ENCODE results near the gene PIM3. TPM values are rescaled to one million over a fixed set of nuclear protein-coding genes. Genes with fewer than 3 reads are reported as not detected.
A peak's percentile ranks its signal among the peaks of the same experiment; 100 is the strongest.

Gene PIM3
- total RNA-seq, 5 donors from 2014 or later (not counting 1 experiment from before 2014, with no cell fraction given), result 61.5 to 167 (median 65.0) TPM

GRCh38 chr22:49930596-49931412 is 29.8 kb upstream of the PIM3 start:
- H3K36me3 Mint-ChIP-seq, result no peaks in the 10 kb centered on the region
- peaks cover 28 to 47% (median 32%) of the 10 kb centered on the region in 3 donors for H3K4me1 Mint-ChIP-seq
- POLR2A ChIA-PET, result no interaction called here
- no peaks in the 10 kb centered on the region for H3K9me3 Mint-ChIP-seq
- 73% methylated on average over 10 of the region's 14 CpGs for WGBS (ENCODE audit: insufficient coverage)
- DNase-seq (peak in 12 of 35 experiments; percentile 24 to 69 (median 38)), ATAC-seq (replicated peaks in 1 of 4) (peak; percentile 10 to 28 (median 21))
- Histone ChIP-seq H3K9me3 (no peaks in the 10 kb centered on the region), H3K27ac (ENCODE audit: low read length) (peak overlapping the region; percentile 34), H3K4me1 (ENCODE audit: control insufficient read depth in 1 of 2, extremely low read depth in 1 of 2, insufficient read depth in 2 of 2, low read length in 2 of 2) (peaks cover 22 to 58% of the 10 kb centered on the region in 2 experiments), H3K36me3 (ENCODE audit: control insufficient read depth in 2 of 2, extremely low read depth in 1 of 2, insufficient read depth in 1 of 2, low read length in 1 of 2) (peaks cover 0 to 3% of the 10 kb centered on the region in 2 donors), H3K4me3 (ENCODE audit: control insufficient read depth in 1 of 2, extremely low read depth in 1 of 2, low read length in 1 of 2) (no peak overlapping the region), H3K27me3 (replicated peaks in 1 of 2; ENCODE audit: control insufficient read depth in 2 of 2, extremely low read depth in 1 of 2, insufficient read depth in 2 of 2, low read length in 1 of 2) (peaks cover 0 to 4% of the 10 kb centered on the region in 2 experiments)
- H3K4me3 Mint-ChIP-seq, result peak overlapping the region in 2 of 3 donors; percentile 51 to 64
- CTCF ChIA-PET, result interaction anchor here (0.6 to 1.3 kb wide), 4 partner anchors 31 to 104 kb away, joined by 4 to 5 read pairs (median 4); no protein-coding TSS in a partner anchor
- H3K27ac Mint-ChIP-seq, result peak overlapping the region; percentile 80
- H3K27me3 Mint-ChIP-seq, result no peaks in the 10 kb centered on the region

DNA sequence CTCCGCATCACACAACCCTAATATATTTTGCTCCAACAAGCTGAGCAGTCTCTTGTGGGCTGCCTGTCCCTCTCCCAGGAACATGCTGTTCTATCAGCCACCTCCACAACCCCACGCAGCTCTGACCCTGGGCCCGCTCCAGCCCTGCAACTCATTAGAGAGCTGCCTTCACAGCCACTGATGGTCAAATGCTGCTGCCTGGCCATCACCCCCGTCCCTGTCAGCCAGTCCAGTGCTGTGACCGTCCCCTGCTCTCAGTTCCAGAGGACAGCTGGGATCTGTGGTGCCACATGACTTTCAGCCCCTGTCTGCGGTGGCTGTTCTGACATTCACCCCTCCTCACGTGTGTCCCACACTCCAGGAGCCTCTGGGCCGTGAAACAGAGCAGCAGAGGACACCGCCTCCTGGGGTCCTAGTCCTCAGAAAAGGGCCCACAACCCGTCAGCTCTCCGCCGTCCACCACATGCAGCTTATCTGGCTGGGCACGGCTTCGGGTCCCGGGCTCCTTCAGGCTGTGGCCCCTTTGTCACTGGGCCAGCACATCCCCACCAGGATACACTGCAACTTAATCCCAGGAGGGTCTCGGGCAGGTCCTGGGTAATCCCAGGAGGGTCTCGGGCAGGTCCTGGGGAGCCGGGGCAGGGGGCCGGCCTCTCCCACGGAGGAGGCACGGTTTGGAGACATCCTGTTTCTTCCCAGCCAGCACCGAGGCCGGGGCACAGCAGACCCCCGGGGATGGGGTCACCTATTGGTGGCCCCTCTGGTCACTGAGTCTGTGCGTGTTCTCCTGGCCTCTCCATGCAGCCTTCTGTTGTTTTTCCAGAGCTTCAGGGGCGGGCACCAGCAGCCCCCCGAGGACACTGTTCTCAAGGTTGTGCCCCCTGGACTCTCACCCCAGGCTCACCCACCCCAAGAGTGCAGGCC is 27.1 kb upstream of the PIM3 start:
- POLR2A ChIA-PET, result no interaction called here
- no peak overlapping the region for H3K4me3 ChIP-seq (ENCODE audit: control insufficient read depth in 1 of 2, extremely low read depth in 1 of 2, low read length in 1 of 2)

DNA sequence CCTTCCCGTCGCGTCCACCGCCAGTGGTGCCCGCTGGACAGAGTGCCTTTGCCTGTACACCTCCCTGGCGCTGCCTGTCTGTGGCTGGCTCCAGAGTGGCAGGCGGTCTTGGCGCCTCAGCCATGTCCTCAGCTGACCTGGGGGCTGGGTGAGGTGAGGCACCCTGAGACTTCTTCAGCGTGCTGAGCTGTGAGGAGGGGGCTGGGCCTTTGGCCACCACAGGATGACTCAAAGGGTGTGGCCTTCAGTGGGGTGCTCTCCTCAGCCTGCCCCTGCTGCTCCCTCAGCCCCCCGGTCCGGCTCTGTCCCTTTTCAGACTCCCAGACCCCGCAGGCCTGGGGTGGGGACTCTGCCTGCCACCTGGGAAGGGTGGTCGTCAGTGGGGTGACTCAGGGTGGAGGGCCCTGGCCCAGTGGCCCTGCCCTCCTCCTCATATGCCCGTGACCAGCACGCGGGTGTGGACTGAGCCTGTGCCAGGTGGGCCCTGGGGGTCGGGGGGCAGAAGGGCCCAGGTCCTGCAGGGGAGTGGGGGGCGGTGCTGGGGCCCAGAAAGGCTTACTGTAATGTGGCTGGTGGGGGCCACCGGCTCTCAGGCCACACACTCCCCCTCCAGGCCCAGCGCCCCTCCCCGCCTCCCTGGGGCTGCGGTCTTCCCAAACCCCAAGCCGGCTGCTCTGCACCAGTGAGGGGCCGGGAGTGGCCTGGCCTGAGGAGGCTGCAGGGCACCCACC is 26.2 kb upstream of the PIM3 start:
- Histone ChIP-seq H3K4me1 (ENCODE audit: control insufficient read depth in 1 of 2, extremely low read depth in 1 of 2, insufficient read depth in 2 of 2, low read length in 2 of 2) (peaks cover 25 to 62% of the 10 kb centered on the region in 2 experiments), H3K27ac (ENCODE audit: low read length) (peak overlapping the region; percentile 91), H3K36me3 (ENCODE audit: control insufficient read depth in 2 of 2, extremely low read depth in 1 of 2, insufficient read depth in 1 of 2, low read length in 1 of 2) (no peaks in the 10 kb centered on the region), H3K9me3 (no peaks in the 10 kb centered on the region), H3K4me3 (ENCODE audit: control insufficient read depth in 1 of 2, extremely low read depth in 1 of 2, low read length in 1 of 2) (peak overlapping the region; percentile 27 to 42), H3K27me3 (replicated peaks in 1 of 2; ENCODE audit: control insufficient read depth in 2 of 2, extremely low read depth in 1 of 2, insufficient read depth in 2 of 2, low read length in 1 of 2) (no peaks in the 10 kb centered on the region)
- ATAC-seq (replicated peaks in 1 of 4), result no peak
- DNase-seq, result peak in 19 of 35 experiments; percentile 20 to 60 (median 37)
- POLR2A ChIA-PET, result no interaction called here
- H3K4me3 Mint-ChIP-seq, result peak overlapping the region in 2 of 3 donors; percentile 34 to 64
- H3K4me1 Mint-ChIP-seq, result peaks cover 21 to 42% (median 29%) of the 10 kb centered on the region in 3 donors
- CTCF ChIA-PET, result no interaction called here
- no peaks in the 10 kb centered on the region for H3K9me3 Mint-ChIP-seq
- 63% methylated on average over 12 of the region's 24 CpGs for WGBS (ENCODE audit: insufficient coverage)
- H3K27me3 Mint-ChIP-seq, result no peaks in the 10 kb centered on the region
- peak overlapping the region; percentile 27 to 84 for H3K27ac Mint-ChIP-seq
- H3K36me3 Mint-ChIP-seq, result no peaks in the 10 kb centered on the region

More for the DNA sequence above, 27.1 kb upstream of the PIM3 start:
- peak overlapping the region in 2 of 3 donors; percentile 34 to 64 for H3K4me3 Mint-ChIP-seq
- 88% methylated on average over 21 of the region's 27 CpGs for WGBS (ENCODE audit: insufficient coverage)
- no peaks in the 10 kb centered on the region for H3K36me3 Mint-ChIP-seq
- Histone ChIP-seq H3K27ac (ENCODE audit: low read length) (peak overlapping the region; percentile 91), H3K36me3 (ENCODE audit: control insufficient read depth in 2 of 2, extremely low read depth in 1 of 2, insufficient read depth in 1 of 2, low read length in 1 of 2) (no peaks in the 10 kb centered on the region), H3K9me3 (no peaks in the 10 kb centered on the region), H3K4me1 (ENCODE audit: control insufficient read depth in 1 of 2, extremely low read depth in 1 of 2, insufficient read depth in 2 of 2, low read length in 2 of 2) (peaks cover 25 to 68% of the 10 kb centered on the region in 2 experiments), H3K27me3 (replicated peaks in 1 of 2; ENCODE audit: control insufficient read depth in 2 of 2, extremely low read depth in 1 of 2, insufficient read depth in 2 of 2, low read length in 1 of 2) (peaks cover 0 to 4% of the 10 kb centered on the region in 2 experiments)
- peak overlapping the region; percentile 84 for H3K27ac Mint-ChIP-seq
- no peaks in the 10 kb centered on the region for H3K9me3 Mint-ChIP-seq
- DNase-seq, result no peak
- CTCF ChIA-PET, result no interaction called here
- peaks cover 21 to 41% (median 29%) of the 10 kb centered on the region in 3 donors for H3K4me1 Mint-ChIP-seq
- ATAC-seq (replicated peaks in 1 of 4), result no peak
- no peaks in the 10 kb centered on the region for H3K27me3 Mint-ChIP-seq

- ChIA-PET POLR2A (no interaction called here), CTCF (no interaction called here)
- no peaks in the 10 kb centered on the region for H3K27me3 ChIP-seq (replicated peaks in 1 of 2; ENCODE audit: control insufficient read depth in 2 of 2, extremely low read depth in 1 of 2, insufficient read depth in 2 of 2, low read length in 1 of 2)
- H3K27ac ChIP-seq (ENCODE audit: low read length), result peak overlapping the region; percentile 91
- ATAC-seq (replicated peaks in 1 of 4) (peak; percentile 28 to 32 (median 32)), DNase-seq (peak; percentile 64 to 92 (median 84))
- H3K36me3 Mint-ChIP-seq, result no peaks in the 10 kb centered on the region
- 13% methylated on average over 15 of the region's 56 CpGs for WGBS (ENCODE audit: insufficient coverage)
- peak overlapping the region; percentile 27 to 42 for H3K4me3 ChIP-seq (ENCODE audit: control insufficient read depth in 1 of 2, extremely low read depth in 1 of 2, low read length in 1 of 2)
- H3K36me3 ChIP-seq (ENCODE audit: control insufficient read depth in 2 of 2, extremely low read depth in 1 of 2, insufficient read depth in 1 of 2, low read length in 1 of 2), result no peaks in the 10 kb centered on the region
- H3K4me3 Mint-ChIP-seq, result peak overlapping the region in 2 of 3 donors; percentile 9 to 64
- peaks cover 20 to 39% (median 29%) of the 10 kb centered on the region in 3 donors for H3K4me1 Mint-ChIP-seq
- H3K27ac Mint-ChIP-seq, result peak overlapping the region in 1 of 2 donors; percentile 69
- no peaks in the 10 kb centered on the region for H3K9me3 Mint-ChIP-seq
- peaks cover 22 to 57% of the 10 kb centered on the region in 2 experiments for H3K4me1 ChIP-seq (ENCODE audit: control insufficient read depth in 1 of 2, extremely low read depth in 1 of 2, insufficient read depth in 2 of 2, low read length in 2 of 2)
- no peaks in the 10 kb centered on the region for H3K27me3 Mint-ChIP-seq
- H3K9me3 ChIP-seq, result no peaks in the 10 kb centered on the region
Measured at GRCh38 chr22:49934891-49935557, 25.5 kb upstream of the PIM3 start.

DNA sequence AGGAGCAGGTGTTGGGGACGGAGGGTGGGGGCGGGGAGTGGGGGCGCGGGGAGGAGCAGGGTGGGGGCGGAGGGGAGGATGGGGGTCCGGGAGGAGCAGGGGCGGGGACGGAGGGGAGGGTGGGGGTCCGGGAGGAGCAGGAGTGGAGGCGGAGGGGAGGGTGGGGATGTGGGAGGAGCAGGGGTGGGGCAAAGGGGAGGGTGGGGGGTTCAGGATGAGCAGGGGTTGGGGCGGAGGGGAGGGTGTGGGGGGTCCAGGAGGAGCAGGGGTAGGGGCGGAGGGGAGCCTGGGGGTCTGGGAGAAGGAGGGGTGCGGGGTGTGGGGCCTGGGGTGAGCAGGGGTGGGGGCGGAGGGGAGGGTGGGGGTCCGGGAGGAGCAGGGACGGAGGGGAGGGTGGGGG is 25.0 kb upstream of the PIM3 start:
- Histone ChIP-seq H3K27ac (ENCODE audit: low read length) (peak overlapping the region; percentile 96), H3K4me3 (ENCODE audit: control insufficient read depth in 1 of 2, extremely low read depth in 1 of 2, low read length in 1 of 2) (peak overlapping the region in 1 of 2 donors; percentile 50), H3K36me3 (ENCODE audit: control insufficient read depth in 2 of 2, extremely low read depth in 1 of 2, insufficient read depth in 1 of 2, low read length in 1 of 2) (no peaks in the 10 kb centered on the region), H3K9me3 (no peaks in the 10 kb centered on the region), H3K27me3 (replicated peaks in 1 of 2; ENCODE audit: control insufficient read depth in 2 of 2, extremely low read depth in 1 of 2, insufficient read depth in 2 of 2, low read length in 1 of 2) (no peaks in the 10 kb centered on the region), H3K4me1 (ENCODE audit: control insufficient read depth in 1 of 2, extremely low read depth in 1 of 2, insufficient read depth in 2 of 2, low read length in 2 of 2) (peaks cover 17 to 52% of the 10 kb centered on the region in 2 experiments)
- H3K4me1 Mint-ChIP-seq, result peaks cover 15 to 34% (median 26%) of the 10 kb centered on the region in 3 donors
- H3K27ac Mint-ChIP-seq, result no peak overlapping the region
- no peaks in the 10 kb centered on the region for H3K9me3 Mint-ChIP-seq
- H3K27me3 Mint-ChIP-seq, result no peaks in the 10 kb centered on the region
- DNase-seq, result peak in 3 of 35 experiments; percentile 25 to 58 (median 26)
- ChIA-PET CTCF (interaction anchor here in 1 of 2 donors (1.6 kb wide), 1 partner anchor 27 kb away, joined by 7 read pairs; no protein-coding TSS in a partner anchor), POLR2A (interaction anchor here (0.6 to 1.0 kb wide), 2 partner anchors 32 to 104 kb away, joined by 3 to 4 read pairs; no protein-coding TSS in a partner anchor)
- no peaks in the 10 kb centered on the region for H3K36me3 Mint-ChIP-seq
- WGBS (ENCODE audit: insufficient coverage), result no CpG with 5 or more reads among the region's 16 CpGs
- no peak for ATAC-seq (replicated peaks in 1 of 4)
- peak overlapping the region in 1 of 3 donors; percentile 64 for H3K4me3 Mint-ChIP-seq

All from T-cell (primary cell).